GM18505 (cell line): ENCODE data around the gene P2RY8.
A peak's percentile ranks its signal among the peaks of the same experiment; 100 is the strongest.

Experiments used
- ATAC-seq: cut with Tn5 transposase; IDR thresholded peaks from one replicate; pipeline ENCODE4 v1.9.1; 2021; ENCODE audit not compliant: unreplicated experiment
- POLR2A ChIP-seq: IDR thresholded peaks from 4 replicates; pipeline ENCODE4 v1.6.1; 2011; ENCODE audit warnings: borderline replicate concordance; ENCODE audit not compliant: insufficient read depth, insufficient read length; ENCODE audit errors: extremely low read depth

The P2RY8 gene

DNA sequence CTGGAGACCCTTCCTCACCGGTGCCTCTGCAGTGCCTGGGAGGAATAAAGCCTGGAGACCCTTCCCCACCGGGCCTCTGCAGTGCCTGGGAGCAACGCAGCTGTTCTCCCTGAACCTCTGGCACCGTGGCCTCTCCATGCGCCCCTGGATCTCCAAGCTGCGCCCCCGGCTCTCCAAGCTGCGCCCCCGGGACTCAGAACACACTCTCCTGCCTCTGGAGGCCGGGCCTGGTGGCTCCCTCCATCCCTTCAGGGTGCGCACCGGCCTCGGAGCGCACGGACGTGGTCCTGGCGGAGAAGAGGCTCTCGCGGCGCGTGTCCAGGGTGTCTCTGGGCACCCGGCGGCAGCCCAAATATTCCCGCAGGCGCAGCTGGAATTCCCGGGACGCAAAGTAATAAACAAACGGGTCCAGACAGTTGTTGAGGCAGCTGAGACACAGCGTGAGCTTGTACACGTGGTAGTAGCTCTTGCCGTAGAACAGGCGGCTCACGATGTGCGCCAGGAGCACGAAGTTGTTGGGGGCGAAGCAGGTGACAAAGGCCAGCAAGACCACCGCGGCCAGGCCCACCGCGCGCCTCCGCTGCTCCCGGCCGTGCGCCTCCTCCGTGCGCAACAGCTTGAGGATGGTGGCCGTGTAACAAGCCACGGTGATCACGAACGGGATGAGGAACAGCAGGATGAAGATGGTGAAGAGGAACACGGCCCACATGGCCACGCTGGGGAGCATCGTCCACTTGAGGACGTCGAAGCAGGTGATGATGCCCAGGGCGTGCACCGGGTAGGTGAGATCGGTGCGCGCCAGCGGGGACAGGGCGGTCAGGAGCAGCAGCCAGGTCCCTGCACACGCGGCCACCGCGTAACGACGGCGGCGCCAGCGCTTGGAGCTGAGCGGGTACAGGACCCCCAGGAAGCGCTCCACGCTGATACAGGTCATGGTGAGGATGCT is 71.4 kb downstream of the P2RY8 start:
- ATAC-seq, result no peak
- no peak for TF ChIP-seq POLR2A

DNA sequence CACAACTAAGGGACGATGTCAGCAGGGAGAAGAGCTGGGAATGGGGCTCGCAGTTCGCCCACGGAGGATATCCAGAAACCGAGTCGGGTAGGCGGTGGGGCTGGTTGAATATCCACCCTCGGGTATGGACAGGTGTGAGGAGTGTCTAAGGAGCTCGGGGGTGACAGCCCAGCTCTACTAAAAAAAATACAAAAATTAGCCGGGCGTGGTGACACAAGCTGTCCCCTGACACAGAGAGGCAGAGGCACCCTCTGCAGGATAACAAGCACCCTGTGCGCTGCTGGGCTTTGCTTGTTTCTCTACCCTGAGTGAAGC is 72.1 kb downstream of the P2RY8 start:
- TF ChIP-seq POLR2A, result no peak
- no peak for ATAC-seq

DNA sequence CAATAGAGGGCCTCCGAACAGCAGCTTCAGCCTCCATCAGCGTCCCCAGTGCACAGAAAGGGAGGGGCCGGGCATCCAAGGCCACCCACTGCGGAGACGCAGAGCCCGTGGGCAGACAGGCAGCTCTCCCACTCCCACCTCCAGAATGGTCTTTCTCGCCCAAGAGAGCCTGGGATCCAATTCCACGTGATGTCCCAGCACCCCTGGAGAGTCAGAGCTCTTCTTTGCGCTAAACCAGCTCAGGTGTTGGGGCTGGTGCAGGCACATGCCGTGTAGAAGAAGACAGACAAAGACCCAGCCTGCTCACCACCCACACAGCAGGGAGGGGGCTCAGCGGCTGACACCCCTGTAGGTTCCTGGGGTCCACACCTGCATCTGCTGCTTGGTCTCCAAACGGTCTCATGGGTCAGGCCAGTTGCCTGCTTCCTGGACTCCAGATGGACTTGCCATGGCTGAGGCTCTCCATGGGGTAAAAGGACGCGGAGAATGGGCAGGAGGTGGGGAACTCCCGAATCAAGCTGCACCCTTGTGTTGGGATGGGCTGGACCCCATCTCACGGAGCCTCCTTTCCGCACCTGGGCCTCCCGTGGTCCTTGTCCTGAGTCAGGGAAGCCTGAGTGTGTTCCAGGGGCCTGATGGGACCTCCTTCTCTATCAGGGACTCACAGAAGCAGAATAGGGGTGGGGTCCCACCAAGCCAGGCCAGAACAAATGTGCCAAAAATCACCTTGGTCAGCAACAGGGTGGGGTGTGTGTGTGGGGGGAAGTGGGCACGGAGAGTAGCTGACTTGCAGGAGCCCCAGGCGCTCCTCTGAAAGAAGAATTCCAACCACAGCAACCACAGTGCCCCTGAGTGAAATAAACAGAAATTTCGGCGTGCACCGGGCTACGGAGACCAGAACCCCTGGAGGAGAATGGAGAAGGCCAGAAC is 72.7 kb downstream of the P2RY8 start:
- TF ChIP-seq POLR2A, result no peak
- ATAC-seq, result no peak

DNA sequence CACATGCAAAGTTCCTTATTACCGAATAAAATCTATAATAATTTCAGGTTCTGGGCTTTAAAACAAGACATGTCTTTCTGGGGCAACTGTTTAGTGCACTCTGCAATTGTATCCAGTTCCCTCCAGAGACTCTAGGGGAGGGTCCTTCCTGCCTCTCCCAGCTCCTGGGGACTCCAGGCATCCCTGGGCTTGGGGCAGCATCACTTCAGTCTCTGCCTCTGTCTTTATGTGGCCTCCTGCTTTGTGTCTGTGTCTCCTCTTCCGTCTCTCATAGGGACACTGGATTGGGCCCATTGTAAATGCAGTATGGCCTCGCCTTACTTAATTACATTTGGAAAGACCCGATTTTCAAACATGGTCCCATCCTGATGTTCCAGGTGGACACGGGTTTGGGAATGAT is 73.4 kb downstream of the P2RY8 start:
- no peak for TF ChIP-seq POLR2A

DNA sequence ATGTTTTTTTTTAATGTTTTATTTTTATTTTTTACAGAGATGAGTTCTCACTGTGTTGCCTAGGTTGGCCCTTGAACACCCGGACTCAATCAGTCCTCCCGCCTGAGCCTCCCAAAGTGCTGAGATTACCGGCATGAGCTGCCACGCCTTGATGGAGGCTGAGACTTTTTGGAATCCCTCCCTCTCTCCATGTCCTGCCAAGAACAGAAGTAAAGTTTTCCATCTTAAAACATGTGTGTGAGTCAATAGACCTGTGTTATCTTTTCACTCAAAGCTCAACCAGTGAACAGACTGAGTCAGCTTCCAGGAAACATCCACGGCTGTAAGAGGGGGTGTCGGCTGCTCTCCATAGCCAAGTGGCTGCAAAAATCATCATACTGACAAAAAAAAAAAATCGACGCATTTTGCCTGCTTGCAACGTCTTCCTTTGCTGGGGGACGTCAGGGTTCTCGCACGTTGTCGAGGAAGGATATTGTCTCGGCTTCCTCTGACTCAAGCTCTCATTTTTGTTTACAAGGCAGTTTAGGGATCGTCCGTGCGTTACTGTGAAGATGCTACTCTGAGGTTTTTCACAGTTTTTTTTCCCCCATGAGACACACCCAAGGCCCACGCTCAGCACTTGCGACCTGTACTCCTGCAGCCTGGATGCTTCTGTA is 74.3 kb downstream of the P2RY8 start:
- TF ChIP-seq POLR2A, result no peak
- ATAC-seq, result no peak

More for the DNA sequence above, 73.4 kb downstream of the P2RY8 start:
- no peak for ATAC-seq

DNA sequence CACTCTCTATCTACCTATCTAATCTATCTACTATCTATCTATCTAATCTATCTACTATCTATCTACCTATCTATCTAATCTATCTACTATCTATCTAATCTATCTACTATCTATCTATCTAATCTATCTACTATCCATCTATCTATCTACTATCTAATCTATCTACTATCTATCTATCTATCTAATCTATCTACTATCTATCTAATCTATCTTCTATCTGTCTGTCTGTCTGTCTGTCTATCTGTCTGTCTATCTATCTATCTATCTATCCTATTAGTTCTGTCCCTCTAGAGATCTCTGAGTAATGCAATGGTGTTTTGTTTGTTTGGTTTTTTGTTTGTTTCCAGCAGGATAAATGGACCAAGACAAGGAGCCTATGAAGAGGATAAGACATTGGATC is 74.9 kb downstream of the P2RY8 start:
- TF ChIP-seq POLR2A, result no peak

DNA sequence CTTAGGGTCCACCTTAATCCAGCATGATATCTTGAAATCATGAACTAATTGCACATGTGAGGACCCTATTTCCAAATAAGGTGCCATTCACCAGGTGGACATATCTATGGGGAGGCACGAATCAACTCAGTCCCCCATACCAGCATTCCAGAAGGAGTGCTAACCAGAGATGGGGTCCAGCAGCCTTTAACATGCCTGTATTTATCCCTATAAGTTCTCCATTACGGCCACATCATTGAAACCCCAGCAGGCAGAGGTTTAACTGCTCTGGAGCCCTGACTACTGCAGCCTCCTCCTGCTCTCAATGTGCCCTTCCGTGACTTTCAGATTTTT is 81.1 kb downstream of the P2RY8 start:
- ATAC-seq, result no peak
- TF ChIP-seq POLR2A, result no peak

More for the DNA sequence above, 74.9 kb downstream of the P2RY8 start:
- no peak for ATAC-seq

DNA sequence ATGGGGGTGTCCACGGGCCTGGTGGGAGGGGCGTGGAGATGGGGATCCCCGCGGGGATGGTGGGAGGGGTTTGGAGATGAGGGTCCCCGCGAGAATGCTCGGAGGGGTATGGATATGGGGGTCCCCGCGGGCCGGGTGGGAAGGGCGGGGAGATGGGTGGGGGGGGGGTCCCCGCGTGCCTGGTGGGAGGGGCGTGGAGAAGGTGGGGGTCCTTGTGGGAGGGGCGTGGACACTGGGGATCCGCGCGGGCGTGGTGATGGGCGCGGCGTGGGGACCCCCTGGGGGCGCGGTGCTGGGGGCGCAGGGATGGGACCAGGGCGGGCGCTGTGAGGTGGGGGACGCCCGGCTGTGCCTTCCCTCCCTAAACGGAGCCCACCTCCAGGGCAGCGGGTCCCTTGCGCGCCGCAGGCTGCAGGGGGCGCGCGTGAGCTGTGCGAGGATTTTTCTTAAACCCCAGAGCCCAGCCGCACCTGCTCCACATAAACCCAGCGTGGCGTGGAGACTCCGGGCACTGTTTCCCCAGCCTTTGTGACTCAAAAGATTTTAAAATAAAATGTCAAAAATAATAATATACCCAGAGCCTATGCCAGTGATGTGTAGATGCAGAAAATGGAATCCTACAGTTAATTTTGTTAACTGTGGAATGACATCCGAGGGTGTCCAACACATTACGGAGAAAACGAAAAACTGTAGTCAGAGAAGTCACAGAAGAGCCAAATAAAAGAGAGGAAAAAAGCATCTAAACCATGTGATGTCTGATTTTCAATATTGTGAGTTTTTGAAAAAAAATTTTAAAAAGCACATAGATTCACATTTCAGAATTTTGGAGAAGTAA is 82.8 kb downstream of the P2RY8 start:
- no peak for TF ChIP-seq POLR2A
- ATAC-seq, result peak; percentile 38

DNA sequence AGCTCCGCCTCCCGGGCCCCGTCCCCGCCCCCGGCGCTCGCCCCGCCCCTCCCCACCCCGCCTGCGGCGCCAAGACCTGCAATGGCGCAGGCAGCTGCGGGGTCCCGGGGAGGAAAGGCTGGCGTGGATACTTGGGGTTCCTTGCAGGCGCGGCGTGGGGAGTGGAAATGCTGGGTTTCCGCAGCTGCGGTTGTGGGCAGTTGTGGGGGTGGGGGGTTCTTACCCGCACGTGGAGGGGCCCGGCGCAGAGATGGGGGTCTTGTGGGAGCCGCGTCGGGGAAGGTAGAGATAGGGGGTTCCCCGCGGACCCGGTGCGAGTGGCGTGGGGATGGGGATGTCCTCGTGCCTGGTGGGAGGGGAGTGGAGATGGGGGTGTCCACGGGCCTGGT is 83.6 kb downstream of the P2RY8 start:
- peak; percentile 29 for TF ChIP-seq POLR2A
- ATAC-seq, result no peak

DNA sequence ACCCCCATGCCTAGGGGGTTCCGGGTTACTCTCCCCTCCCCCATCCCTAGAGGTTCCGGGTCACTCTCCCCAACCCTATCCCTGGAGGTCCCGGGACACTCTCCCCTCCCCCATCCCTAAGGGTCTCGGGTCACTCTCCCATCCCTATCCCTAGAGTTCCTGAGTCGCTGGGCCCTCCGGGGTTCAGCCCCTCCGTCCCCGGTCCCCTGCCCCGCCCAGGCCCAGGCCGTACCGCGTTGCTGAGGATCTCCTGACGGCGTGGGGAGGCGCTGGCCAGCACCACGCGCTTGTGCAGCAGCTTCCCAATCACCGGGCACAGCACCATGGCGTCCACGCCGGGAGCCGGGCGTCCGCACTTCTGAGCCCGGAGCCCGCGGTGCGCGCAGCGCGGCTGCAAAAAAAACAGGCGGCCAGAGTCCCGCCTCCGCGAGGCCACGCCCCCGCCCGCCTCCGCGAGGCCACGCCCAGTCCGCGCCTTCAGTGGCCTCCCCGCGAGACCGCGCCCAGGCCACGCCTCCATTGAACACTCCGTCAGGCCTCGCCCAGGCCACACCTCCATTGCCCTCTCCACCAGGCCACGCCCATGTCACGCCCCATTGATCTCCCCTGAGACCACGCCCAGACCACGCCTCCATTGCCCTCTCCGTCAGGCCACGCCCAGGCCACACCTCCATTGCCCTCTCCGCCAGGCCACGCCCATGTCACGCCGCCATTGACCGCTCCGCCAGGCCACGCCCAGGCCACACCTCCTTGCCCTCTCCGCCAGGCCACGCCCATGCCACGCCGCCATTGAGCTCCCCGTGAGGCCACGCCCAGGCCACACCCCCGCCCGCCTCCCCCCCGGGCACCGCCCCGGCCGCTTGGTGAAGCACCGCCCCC is 84.2 kb downstream of the P2RY8 start, which contains the start of gene ASMTL:
TSS of gene ASMTL (minus strand) at position 394 of the 879 bp plus-strand sequence. CDS start at position 325, 69 bp downstream.
- peak; percentile 63 for ATAC-seq

DNA sequence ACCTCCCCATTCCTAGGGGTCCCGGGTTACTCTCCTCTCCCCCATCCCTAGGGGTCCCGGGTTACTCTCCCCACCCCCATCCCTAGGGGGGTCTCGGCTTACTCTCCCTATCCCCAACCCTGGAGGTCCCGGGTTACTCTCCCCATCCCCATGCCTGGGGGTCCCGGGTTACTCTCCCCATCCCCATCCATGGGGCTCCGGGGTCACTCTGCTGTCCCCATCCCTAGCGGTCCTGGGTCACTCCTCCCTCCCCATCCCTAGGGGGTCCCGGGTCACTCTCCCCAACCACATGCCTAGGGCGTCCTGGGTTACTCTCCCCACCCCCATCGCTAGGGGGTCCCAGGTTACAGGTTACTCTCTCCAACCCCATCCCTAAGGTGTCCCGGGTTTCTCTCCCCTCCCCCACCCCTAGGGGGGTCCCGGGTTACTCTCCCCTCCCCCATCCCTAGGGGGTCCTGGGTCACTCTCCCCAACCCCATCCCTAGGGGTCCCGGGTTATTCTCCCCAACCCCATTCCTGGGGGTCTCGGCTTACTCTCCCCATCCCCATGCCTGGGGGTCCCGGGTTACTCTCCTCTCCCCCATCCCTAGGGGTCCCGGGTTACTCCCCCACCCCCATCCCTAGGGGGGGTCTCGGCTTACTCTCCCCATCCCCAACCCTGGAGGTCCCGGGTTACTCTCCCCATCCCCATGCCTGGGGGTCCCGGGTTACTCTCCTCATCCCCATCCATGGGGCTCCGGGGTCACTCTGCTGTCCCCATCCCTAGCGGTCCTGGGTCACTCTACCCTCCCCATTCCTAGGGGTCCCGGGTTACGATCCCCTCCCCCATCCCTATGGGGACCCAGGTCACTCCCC is 85.1 kb downstream of the P2RY8 start:
- ATAC-seq, result no peak
- TF ChIP-seq POLR2A, result no peak

More for the DNA sequence above, 84.2 kb downstream of the P2RY8 start, which contains the start of gene ASMTL:
- TF ChIP-seq POLR2A, result peak; percentile 92

DNA sequence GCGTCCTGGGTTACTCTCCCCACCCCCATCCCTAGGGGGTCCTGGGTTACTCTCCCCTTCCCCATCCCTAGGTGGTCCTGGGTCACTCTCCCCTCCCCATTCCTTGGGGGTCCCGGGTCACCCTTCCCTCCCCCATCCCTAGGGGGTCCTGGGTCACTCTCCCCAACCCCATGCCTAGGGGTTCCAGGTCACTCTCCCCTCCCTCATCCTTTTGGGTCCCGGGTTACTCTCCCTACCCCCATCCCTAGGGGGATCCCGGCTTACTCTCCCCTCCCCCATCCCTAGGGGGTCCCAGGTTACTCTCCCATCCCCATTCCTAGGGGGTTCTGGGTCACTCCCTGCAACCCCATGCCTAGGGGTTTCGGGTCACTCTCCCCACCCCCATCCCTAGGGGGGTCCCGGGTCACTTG is 85.7 kb downstream of the P2RY8 start:
- TF ChIP-seq POLR2A, result no peak
- no peak for ATAC-seq
